HG02885 (cell line): ENCODE data around the gene TTC7B.

Source experiments
- ATAC-seq: cut with Tn5 transposase; IDR thresholded peaks from one replicate; pipeline ENCODE4 v1.9.1; 2021; ENCODE audit warnings: mild to moderate bottlenecking; ENCODE audit not compliant: unreplicated experiment, poor library complexity

The TTC7B gene

GRCh38 chr14:90570461-90570860 lies 245.8 kb downstream of the TTC7B start:
- no peak for ATAC-seq

- no peak for ATAC-seq
These were observed 246.4 kb downstream of the TTC7B start for GRCh38 chr14:90569606-90570387.

- no peak for ATAC-seq
These were observed 247.0 kb downstream of the TTC7B start for GRCh38 chr14:90569201-90569600.

GRCh38 chr14:90568405-90568804 lies 247.8 kb downstream of the TTC7B start:
- no peak for ATAC-seq

- ATAC-seq: no peak
These were observed 248.2 kb downstream of the TTC7B start for GRCh38 chr14:90567991-90568390.

- no peak for ATAC-seq
These were observed 249.0 kb downstream of the TTC7B start for GRCh38 chr14:90567191-90567590.

- ATAC-seq: no peak
These were observed 249.7 kb downstream of the TTC7B start for GRCh38 chr14:90566481-90566880.

GRCh38 chr14:90564496-90564895 lies 251.7 kb downstream of the TTC7B start:
- no peak for ATAC-seq

GRCh38 chr14:90562652-90563051 lies 253.6 kb downstream of the TTC7B start:
- no peak for ATAC-seq

GRCh38 chr14:90561920-90562319 lies 254.3 kb downstream of the TTC7B start:
- no peak for ATAC-seq

GRCh38 chr14:90560991-90561390 lies 255.2 kb downstream of the TTC7B start:
- ATAC-seq: no peak

- no peak for ATAC-seq
These were observed 255.7 kb downstream of the TTC7B start for GRCh38 chr14:90560558-90560957.

- ATAC-seq: no peak
These were observed 256.3 kb downstream of the TTC7B start for GRCh38 chr14:90559811-90560492.

- ATAC-seq: no peak
These were observed 257.1 kb downstream of the TTC7B start for GRCh38 chr14:90558983-90559590.

GRCh38 chr14:90558041-90558982 lies 257.9 kb downstream of the TTC7B start:
- no peak for ATAC-seq

- ATAC-seq: no peak
These were observed 258.7 kb downstream of the TTC7B start for GRCh38 chr14:90557516-90557915.

- no peak for ATAC-seq
These were observed 259.4 kb downstream of the TTC7B start for GRCh38 chr14:90556666-90557450.

GRCh38 chr14:90556012-90556477 lies 260.2 kb downstream of the TTC7B start:
- no peak for ATAC-seq
